ENCODE measurements around the gene NKAIN2.
"Not testable (repeated sequence)": the region's sequence is repeated elsewhere in the genome, so short reads cannot be mapped to it uniquely, and the experiment has no call there.

Gene NKAIN2

DNA sequence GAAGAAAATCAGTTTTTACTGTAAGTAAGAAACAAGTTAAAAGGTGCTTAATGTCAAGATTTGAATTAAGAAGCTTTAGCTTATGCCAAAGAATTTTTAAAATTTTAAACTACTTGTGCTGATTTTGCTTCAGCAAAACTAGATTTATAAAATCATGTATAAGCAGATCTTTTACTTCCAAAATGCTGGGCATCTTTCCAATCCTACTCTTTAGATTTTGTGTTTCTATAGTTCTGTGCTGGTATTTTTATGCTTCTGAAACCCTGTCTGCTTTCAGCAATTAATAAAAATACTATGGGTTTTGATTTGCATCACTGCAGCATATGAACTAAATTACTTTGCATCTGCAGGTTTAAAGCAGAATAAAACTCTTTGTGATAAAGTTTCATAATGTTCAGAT lies 920.0 kb downstream of the NKAIN2 start:
- DNase-seq: no peak

DNA sequence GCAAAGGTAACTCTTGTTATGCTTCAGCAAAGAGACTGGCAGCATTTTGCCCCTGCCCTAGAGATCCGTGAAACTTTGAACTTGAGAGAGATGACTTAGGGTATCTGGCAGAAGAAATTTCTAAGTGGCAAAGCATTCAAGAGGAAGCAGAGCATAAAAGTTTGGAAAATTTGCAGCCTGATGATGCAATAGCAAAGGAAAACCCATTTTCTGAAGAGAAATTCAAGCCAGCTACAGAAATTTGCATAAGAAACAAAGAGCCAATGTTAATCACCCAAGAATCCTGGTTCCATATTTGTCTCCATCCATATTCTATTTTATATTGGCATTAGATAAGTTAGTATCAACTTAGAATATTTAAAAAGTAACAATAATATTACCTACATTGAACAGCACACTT lies 934.1 kb downstream of the NKAIN2 start:
- not testable (repeated sequence) for DNase-seq

DNA sequence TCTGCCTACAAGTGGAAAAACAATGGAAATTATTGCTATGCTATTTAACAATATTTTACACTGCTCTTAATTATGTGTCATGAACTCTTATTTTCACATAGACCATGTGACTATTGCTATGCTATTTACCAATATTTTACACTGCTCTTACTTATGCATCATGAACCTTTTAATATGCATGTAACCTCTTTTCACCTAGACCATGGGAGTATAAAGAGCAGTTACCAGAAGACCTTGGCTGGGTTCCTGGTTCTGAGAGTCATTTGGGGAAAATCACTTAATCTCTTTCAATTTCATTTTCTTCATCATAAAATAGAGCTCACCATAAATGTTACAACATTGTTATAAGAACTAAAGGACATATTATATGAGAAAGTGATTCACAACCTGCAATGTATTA lies 934.8 kb downstream of the NKAIN2 start:
- DNase-seq: no peak

DNA sequence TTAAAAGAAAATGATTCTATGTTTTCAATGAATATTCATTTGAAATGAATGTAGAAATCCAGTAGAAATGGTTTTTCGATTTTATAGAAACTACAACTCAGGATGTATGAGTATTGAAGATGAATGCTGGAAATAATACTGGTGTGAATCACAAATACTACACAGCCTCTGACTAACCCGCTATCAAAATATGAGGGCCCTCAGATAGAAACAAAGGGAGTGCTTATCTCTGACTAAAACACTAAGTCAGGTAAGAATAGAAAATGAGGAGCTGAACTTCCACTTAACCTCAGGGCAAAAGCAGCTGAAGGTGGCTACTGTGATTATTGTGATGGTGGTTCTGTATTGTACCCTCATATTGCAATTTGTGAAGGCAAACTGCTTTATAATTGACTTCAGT lies 937.7 kb downstream of the NKAIN2 start:
- DNase-seq: no peak

DNA sequence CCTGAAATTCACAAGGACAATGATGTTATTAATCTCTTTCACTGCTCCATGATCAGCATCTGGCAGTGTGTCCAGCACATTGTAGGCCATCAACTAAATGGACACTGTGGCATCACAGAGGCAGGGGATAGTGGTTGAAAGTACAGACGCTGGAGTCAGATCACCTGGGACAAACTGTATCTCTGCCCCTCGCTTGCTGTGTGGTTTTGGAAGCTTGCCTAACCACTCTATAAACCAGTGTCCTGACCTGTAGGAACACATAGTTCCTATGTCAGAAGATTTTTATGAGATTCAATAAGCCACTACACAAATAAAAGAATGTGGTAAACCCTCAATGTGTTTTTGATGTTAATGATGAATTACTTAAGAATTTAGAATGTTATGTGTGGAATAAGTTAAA lies 939.3 kb downstream of the NKAIN2 start:
- no peak for DNase-seq

DNA sequence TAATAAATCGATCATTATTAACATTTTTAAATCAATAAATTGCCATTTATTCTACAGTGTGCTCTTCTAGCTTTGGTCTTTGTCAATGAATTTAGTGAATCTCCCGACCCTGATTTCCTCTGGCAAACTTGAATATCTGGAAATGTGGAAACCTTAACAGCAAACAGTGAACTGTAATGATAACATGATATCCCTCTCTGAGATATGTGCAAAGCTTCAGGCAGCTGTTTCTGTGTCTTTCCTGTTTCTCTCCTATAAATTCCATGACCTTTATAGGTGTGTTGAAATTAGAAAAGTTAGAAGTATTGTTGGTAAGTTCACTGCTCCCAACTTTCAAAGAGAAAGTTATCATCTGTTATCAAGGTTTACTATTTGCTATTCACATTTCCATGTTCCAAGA lies 939.8 kb downstream of the NKAIN2 start:
- no peak for DNase-seq

DNA sequence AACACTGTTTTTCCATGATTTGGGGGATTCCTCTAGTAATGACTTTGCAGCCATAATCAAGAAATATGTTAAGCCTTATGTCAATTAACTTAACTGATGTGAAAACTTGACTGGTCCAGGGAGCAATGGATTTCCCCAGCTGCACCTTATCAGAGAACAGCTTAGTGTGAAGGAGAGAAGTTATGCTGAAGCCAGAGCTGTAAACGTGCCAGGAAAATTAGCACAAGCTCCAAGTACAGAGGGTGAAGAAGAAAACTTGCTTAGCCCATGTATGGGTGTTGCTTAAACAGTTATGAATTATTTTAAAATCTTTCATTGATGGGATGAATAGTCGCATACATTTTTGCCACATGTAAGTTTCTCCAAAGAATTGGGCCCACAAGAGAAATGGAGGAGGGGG lies 943.7 kb downstream of the NKAIN2 start:
- DNase-seq: no peak

DNA sequence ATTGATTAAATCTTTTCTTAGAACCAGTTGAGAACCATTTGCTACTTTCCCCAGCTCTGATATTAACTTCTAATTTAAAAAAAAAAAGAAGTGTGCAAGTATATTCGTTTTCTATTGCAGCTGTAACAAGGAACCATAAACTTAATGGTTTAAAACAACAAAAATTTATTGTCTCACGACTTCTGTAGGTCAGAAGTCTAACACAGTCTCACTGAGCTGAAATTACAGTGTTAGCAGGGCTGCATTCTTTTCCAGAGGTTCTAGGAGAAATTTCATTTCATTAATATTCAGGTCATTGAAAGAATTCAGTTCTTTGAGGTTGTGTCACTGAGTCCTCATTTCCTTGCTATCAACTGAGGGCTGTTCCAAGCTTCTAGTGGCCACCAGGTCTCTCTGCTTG lies 945.1 kb downstream of the NKAIN2 start:
- no peak for DNase-seq

DNA sequence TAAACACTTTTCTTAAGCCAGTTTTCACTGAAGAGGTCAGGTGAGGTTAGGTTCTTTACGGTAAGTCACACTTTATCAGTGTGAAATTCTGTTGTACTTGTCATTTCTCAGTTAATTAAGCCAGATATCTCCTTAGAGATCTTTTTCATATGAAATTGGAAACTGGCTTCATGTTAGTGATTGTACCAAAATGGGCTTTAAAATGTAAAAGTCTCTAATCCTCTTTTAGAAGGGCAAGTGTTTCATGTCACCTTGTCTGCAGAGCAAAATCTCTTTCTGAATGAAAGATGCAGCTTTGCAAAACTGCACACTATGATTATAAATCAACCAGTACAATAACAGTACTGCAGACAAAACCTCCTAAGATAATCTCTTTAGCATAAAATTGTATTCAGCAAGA lies 949.3 kb downstream of the NKAIN2 start:
- no peak for DNase-seq

DNA sequence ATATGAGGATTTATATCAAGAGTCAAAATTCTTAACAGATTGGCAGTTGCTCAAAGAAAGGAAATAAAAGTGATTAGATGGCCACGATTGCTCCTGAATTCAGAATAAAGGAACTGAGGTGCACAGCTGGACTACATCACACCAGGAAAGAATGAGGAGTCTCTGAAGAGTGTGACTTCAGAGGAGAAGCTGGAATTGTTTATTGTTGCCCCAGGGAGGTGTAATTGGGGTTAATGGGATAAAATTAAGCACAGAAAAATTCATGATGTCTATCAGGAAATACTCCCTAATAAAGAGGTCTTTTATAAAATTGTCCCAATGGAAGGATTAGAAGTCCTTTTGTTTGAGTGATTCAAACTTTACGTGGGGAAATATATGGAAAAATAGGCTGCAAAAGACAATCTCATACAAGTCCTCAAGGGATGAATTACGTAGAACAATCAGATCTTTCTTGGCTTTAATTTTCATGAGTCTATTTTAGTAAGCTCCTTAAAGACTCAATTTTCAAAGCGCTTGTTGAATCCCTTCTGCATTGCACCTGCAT lies 950.0 kb downstream of the NKAIN2 start:
- DNase-seq: no peak

DNA sequence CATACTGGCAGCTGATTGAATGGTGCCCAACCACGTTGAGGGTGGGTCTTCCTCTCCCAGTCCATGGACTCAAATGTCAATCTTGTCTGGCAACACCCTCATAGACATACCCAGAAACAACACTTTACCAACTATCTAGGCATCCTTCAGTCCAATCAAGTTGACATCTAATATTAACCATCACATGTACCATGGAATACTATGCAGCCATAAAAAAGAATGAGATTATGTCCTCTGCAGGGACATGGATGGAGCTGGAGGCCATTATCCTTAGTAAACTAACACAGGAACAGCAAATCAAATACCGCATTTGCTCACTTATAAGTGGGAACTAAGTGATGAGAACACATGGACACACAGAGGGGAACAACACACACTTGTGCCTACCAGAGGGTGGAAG lies 951.7 kb downstream of the NKAIN2 start:
- no peak for DNase-seq

DNA sequence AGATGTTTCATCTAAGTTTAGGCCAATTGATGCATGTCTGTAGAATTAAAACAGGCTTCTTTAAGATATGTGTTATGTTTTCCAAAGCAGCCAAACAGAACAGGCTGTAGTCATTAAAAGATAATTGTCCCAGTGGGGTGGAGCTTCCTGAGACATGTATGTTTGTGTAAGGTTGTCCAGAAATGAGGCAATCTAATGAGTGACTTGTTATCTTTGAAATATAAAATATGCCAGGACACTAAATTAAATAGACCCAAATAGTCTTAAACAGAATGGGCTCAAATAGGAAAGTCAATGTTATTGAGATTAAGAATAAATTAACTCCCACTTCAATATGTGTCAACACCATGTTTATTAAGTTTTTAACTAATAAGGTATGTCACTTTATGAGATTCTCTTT lies 953.9 kb downstream of the NKAIN2 start:
- no peak for DNase-seq

DNA sequence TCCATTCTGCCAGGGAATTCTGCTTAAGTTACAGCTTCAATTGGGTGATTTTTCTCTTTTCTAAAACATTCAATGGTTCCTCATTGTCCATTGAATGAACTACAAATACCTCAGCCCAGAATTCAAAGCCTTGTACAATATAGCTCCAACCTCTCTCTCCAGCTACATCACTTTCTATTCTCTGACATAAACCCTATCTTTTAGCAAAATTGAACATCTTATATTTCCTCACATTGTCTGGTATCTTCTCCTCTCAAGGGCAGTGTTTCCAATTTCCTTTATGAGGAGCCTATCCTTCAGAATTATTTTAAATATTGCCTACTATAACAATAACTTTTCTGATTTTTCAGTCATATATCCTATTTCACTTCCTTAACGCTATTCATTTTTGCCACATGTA lies 955.0 kb downstream of the NKAIN2 start:
- DNase-seq: no peak

DNA sequence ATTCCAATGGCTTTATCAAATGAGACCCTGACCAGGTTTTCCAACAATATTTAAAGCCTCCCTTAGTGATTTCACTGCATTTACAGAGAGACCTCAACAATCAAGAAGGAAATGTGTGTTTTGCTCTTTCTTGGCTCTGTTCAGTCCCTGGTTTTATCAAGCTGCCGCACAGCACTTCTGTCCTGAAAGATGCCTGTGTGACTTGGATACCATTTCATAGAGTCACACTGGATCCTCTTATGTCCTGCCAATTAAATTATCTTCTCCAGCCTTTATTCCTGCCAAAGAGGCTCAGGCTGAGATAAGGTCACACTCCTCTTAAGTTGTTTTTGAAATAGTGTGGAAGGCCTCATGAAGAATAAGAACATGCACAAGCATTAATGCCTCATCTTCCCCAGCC lies 961.6 kb downstream of the NKAIN2 start:
- no peak for DNase-seq

DNA sequence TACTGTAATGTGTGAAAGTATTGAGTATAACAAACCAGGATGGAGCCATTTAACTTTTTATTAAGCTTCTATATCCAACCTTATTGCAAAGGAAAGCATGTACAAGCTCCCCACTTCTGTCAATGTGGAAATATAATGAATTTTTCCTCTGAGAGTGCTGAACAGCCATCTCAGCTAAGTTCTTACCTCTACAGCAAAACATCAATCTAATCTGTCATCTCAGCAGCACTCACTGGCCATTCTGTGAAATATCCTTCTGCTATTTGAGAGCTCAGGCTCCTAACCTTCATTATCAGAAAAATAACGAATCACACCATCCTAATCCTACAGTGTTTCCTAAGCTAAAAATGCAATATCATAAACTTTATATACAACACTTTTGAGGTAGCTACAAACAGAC lies 964.6 kb downstream of the NKAIN2 start:
- no peak for DNase-seq

DNA sequence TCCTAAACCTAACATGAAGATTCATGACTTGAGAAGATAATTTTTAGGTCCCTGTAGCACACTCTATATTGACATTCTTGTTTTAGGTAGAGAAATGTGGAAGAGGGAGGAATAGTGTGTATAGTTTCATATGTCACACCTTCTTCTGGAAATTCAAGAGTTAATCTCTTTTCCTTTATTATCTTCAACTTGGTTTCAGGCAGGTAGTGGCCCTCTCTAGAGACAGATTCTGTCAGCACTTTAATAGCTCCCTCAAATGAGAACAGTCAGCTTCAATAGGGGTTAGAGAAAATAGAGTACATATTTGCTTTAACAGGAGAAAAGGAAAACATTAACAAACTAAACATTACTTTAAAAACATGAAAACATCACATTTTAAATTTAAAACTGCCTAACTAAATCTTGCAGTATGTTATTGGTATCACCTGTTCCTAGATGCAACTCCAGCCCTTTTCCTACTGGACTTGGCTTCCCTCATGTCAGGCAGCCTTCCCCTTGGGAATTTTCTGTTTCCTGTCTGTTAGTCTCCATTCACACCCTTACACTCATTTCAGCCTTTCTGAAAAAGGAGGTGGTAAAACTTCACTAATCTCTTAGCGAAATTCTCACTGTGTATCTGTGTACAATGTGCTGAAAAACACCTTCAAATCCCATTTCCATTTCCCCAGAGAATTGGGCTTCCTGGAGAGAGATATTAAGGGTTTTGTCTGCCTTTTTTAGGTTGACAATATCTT lies 966.3 kb downstream of the NKAIN2 start:
- DNase-seq: peak; percentile 39

DNA sequence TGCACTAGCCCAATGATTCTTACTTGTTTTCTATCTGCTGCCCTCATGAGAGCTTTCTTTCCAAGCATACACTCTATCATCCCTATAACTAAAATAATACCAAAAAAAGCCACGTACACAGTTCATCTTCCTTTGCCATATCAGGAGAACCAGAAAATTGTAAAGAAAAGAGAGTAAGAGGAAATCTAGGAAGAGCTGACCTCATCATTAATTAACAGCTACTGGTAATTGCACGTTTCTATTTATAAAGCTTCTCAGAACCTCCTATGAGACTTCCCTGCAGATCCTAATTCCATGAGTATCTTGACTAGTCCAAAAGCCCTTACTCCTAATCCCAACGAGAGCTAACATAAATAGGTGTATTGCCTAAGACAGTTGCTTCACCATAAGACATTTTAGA lies 967.1 kb downstream of the NKAIN2 start:
- DNase-seq: no peak

DNA sequence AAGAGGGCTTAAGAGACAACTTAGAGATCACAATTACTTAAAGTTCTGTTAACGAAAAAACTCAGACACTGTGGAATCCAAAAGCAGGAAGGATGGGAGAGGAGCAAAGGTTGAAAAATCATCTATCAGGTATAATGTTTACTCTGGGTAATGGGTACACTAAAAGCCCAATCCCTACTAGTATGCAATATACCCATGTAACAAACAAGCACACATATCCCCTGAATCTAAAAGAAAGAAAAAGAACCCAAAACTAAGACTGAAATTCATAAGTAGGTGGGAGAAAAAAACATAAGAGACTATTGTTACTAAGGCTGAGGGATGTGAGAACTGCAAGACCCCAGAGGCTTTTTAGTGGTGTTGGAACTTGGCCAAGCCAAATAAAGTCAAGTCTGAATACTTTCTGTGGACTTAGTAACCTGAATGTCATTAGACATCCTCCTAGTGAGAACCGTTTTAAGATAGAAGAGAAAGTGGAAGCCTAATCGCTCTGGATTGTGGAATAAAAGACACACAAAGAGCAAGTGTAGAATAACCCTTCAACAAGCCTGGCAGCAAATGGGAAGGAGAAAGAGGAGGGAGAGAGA lies 969.2 kb downstream of the NKAIN2 start:
- DNase-seq: peak; percentile 63

DNA sequence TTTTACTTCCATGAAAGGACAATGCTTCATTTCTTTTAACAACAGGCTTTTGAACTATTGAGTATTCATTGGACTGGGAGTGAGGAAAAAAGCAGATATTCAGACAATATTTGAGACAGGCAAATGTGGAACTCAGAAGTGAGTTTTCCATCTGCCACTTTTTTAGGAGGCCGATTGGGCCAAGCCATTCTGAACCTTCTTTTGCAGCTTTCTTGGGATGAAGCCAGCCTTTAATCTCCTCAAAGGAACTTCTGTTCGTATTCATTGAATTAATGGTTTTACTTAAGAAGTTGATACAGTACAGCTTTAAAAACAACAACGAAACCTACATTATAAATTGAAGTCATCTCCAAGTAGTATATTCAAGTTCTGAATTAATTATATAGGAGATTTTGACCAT lies 971.5 kb downstream of the NKAIN2 start:
- DNase-seq: no peak

DNA sequence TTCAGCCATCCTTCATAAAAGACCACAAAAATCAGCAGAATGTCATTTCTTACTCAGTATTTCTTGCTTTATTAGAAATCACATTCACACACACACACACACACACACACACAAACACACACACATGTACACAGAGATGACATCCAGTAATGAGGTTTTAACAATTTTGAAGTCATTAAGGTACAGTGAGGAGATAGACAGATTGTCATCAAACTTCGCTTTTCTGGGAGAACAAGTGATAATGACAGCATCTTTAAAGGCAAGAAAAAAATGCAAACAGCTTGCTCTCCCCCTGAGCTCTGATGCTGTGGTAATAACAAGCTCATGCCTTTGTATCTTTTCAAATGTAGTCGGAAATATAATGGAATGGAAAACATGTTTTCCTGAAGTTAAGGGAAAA lies 974.2 kb downstream of the NKAIN2 start:
- no peak for DNase-seq

DNA sequence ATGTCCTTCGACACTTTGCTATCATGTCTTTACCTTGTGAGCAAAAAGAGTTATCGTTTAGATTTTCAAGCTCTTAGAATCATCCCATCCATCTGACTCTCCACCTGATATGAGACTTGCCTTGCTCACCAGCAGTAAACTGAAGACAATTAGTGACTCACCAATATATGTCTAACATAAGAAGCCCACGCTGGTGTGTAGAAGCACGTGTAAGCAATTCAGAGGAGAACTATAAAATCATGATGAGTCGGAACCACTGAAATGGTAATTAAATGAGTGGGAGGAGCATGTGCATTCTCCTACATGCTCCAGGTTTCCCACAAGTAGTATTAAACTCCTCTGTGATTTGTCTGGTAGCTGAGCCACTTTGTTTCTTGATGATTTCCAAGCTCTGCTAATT lies 977.0 kb downstream of the NKAIN2 start:
- no peak for DNase-seq

DNA sequence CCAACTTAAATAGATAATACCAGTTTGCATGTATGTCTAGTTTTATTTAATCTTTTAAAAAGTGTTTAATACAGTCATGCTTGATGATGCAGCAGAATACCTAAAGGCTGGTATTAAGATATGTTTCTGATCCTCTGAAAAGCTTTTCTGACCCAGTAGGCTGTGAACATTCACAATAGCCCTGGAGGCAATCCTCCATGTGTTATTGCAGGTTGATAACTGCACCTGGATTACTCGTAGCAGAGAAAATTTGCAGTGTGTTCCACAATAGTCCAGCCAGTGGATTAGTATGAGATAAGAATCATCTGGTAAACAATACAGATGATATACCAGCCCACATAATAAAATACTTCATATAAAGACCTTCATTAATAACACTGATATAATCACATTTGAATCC lies 979.7 kb downstream of the NKAIN2 start:
- DNase-seq: no peak

DNA sequence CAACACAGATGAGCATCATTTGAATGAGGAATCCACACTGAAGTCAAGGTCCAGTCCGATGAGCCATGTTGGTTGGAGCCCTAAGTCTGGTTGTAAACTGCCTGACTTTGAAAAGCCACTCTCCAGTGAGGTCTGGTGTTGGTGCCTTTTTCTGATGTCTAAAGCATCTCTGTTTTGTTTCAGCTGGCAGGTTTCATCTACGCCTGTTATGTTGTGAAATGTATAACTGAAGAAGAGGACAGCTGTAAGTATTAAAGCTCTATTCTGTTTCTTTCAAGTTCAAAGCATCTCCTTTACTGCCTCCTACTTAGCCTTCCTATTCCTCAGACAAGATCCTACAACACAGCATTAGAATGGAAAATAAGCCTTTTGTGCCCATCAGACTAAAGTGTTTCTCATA lies 987.5 kb downstream of the NKAIN2 start:
- DNase-seq: no peak

DNA sequence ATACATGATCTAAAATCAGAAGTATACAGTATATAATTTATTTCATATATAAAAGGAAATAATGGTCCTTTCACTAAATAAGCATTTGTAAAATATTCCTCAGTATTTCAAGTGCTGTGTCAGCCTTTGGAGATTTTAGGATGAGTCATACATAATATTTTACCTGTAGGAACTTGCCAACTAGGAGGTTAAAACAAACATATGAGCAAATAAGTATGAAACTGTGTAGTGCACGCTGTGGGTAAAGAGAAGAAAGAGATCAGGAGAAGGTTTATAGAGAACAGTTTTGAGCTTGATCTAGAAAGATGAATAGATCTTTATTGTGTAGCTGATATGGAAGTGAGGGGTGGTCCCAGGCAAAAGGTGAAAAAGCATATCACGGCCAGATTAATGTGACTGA lies 988.7 kb downstream of the NKAIN2 start:
- DNase-seq: no peak

DNA sequence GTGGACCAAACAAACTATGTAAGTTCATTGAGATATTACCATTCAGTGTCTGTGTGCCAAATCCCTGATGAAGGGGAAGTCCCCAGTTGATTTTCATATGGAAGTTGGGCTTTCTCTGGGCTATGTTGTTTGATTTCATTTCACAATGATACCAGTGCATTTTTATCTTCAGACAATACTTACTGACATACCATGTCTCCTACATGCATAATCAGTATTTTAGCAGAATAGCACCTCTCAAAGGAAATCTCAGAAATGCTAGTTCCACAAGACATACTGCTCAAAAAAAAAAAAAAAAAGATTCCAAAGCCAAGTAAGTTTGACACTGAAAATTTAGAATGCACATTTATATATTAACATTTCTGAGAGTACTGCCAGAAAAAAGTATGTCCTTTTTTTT lies 989.7 kb downstream of the NKAIN2 start:
- DNase-seq: no peak

Data from NCI-H1436 (cell line).